ENCODE results near the gene ZFPL1. TPM values are rescaled to one million over a fixed set of nuclear protein-coding genes. Genes with fewer than 3 reads are reported as not detected.
A peak's percentile ranks its signal among the peaks of the same experiment; 100 is the strongest.

ZFPL1 gene
- total and polyA plus RNA-seq, 9 of the 15 experiments (the other 6 are each of a cell fraction or from before 2014, with no cell fraction given), result 3.7 to 37.5 (median 22.7) TPM

DNA sequence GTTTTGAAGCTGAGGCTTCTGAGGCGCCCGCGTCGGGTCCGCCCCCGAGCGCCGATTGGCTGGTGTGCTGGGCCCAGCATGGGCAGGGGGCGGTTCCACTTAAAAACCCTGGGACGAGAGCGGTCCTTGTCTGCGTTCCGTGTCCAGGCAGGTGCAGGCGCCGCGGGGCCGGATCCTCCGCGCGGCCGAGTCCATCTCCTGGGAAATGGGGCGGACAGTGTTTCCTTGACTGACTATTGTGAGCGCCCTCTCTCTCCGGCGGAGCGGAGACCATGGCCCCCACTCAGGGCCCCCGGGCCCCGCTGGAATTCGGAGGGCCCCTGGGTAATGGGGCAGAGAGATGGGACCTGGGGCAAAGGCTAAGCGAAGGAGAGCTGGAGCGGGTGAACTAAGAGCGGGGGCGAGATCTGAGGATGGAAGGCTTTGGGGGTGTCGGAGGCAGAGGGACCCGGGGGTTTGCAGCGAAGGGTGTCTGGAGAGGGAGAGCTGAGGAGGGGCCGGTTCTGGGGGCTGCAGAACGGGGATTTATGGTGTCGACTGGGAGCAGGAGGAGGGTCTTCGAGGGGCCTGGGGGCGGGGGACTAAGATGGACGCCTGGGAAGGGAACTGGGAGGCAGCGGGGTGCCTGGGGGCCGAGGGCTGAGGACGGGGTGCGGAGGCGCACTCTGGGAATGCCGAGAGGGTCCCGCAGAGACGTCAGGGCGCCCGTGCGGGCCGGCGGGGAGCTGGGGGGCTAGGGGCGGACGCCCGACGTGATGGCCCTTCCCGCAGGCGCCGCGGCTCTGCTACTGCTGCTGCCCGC, 27.9 kb downstream of the ZFPL1 start, which contains the start of gene TM7SF2 (continued):
- TF ChIP-seq, protein P1, sequence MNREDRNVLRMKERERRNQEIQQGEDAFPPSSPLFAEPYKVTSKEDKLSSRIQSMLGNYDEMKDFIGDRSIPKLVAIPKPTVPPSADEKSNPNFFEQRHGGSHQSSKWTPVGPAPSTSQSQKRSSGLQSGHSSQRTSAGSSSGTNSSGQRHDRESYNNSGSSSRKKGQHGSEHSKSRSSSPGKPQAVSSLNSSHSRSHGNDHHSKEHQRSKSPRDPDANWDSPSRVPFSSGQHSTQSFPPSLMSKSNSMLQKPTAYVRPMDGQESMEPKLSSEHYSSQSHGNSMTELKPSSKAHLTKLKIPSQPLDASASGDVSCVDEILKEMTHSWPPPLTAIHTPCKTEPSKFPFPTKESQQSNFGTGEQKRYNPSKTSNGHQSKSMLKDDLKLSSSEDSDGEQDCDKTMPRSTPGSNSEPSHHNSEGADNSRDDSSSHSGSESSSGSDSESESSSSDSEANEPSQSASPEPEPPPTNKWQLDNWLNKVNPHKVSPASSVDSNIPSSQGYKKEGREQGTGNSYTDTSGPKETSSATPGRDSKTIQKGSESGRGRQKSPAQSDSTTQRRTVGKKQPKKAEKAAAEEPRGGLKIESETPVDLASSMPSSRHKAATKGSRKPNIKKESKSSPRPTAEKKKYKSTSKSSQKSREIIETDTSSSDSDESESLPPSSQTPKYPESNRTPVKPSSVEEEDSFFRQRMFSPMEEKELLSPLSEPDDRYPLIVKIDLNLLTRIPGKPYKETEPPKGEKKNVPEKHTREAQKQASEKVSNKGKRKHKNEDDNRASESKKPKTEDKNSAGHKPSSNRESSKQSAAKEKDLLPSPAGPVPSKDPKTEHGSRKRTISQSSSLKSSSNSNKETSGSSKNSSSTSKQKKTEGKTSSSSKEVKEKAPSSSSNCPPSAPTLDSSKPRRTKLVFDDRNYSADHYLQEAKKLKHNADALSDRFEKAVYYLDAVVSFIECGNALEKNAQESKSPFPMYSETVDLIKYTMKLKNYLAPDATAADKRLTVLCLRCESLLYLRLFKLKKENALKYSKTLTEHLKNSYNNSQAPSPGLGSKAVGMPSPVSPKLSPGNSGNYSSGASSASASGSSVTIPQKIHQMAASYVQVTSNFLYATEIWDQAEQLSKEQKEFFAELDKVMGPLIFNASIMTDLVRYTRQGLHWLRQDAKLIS (CRISPR knock-in tag; IDR thresholded peaks at IDR 0.05), result no peak
- TF ChIP-seq MBD2 (IDR thresholded peaks at IDR 0.05; ENCODE audit: borderline replicate concordance, low read depth) (no peak), ZNF551 (CRISPR knock-in tag; IDR thresholded peaks at IDR 0.05) (no peak), NCOR1 (IDR thresholded peaks at IDR 0.05) (no peak), RFX1 (IDR thresholded peaks at IDR 0.05) (no peak), XRCC3 (IDR thresholded peaks at IDR 0.05) (no peak), POLR2H (tag; IDR thresholded peaks at IDR 0.05; ENCODE audit: low read depth) (peak; percentile 90), NFE2L1 (tag; IDR thresholded peaks at IDR 0.05; ENCODE audit: borderline replicate concordance, low read depth) (no peak), ARID1B (IDR thresholded peaks at IDR 0.05) (no peak), HNRNPLL (IDR thresholded peaks at IDR 0.05; ENCODE audit: low read depth, low read length, poor library complexity, severe bottlenecking) (peak; percentile 37), ZNF224 (CRISPR knock-in tag; IDR thresholded peaks at IDR 0.05) (no peak), MTF1 (CRISPR knock-in tag; IDR thresholded peaks at IDR 0.05; ENCODE audit: borderline replicate concordance) (no peak), RBM25 (IDR thresholded peaks at IDR 0.05; ENCODE audit: low read depth, low read length, severe bottlenecking) (no peak), HNRNPL (IDR thresholded peaks at IDR 0.05; ENCODE audit: low read depth, low read length) (no peak), BCL6 (CRISPR knock-in tag; IDR thresholded peaks at IDR 0.05) (no peak), SPI1 (IDR thresholded peaks at IDR 0.05; ENCODE audit: borderline replicate concordance, low read depth, low read length) (no peak), BRF1 (IDR thresholded peaks at IDR 0.05; ENCODE audit: borderline replicate concordance, extremely low read depth, insufficient read length) (no peak), PML (IDR thresholded peaks at IDR 0.05; ENCODE audit: low read length) (no peak; the same call in 1 of the 2 replicates)
- TF ChIP-seq, protein P2, sequence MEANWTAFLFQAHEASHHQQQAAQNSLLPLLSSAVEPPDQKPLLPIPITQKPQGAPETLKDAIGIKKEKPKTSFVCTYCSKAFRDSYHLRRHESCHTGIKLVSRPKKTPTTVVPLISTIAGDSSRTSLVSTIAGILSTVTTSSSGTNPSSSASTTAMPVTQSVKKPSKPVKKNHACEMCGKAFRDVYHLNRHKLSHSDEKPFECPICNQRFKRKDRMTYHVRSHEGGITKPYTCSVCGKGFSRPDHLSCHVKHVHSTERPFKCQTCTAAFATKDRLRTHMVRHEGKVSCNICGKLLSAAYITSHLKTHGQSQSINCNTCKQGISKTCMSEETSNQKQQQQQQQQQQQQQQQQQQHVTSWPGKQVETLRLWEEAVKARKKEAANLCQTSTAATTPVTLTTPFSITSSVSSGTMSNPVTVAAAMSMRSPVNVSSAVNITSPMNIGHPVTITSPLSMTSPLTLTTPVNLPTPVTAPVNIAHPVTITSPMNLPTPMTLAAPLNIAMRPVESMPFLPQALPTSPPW (CRISPR knock-in tag; IDR thresholded peaks at IDR 0.05), result no peak; the same call in 1 of the 2 replicates
- TF ChIP-seq, protein P3, sequence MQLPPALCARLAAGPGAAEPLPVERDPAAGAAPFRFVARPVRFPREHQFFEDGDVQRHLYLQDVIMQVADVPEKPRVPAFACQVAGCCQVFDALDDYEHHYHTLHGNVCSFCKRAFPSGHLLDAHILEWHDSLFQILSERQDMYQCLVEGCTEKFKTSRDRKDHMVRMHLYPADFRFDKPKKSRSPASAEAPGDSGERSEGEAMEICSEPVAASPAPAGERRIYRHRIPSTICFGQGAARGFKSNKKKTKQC (CRISPR knock-in tag; IDR thresholded peaks at IDR 0.05), result no peak
- TF ChIP-seq, protein P4, sequence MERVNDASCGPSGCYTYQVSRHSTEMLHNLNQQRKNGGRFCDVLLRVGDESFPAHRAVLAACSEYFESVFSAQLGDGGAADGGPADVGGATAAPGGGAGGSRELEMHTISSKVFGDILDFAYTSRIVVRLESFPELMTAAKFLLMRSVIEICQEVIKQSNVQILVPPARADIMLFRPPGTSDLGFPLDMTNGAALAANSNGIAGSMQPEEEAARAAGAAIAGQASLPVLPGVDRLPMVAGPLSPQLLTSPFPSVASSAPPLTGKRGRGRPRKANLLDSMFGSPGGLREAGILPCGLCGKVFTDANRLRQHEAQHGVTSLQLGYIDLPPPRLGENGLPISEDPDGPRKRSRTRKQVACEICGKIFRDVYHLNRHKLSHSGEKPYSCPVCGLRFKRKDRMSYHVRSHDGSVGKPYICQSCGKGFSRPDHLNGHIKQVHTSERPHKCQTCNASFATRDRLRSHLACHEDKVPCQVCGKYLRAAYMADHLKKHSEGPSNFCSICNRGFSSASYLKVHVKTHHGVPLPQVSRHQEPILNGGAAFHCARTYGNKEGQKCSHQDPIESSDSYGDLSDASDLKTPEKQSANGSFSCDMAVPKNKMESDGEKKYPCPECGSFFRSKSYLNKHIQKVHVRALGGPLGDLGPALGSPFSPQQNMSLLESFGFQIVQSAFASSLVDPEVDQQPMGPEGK (CRISPR knock-in tag; IDR thresholded peaks at IDR 0.05; ENCODE audit: borderline replicate concordance), result 0 out of 2 replicates have a peak, but pooled peaks have one; percentile 51

All from K562 (cell line).